NT2/D1 (cell line): ENCODE data around the gene CHAF1A.

Experiments
- SUZ12 ChIP-seq: IDR thresholded peaks from 2 replicates; pipeline ENCODE4 v1.6.1; 2011; ENCODE audit not compliant: insufficient read length, insufficient read depth; ENCODE audit errors: extremely low read depth
- YY1 ChIP-seq: IDR thresholded peaks from 2 replicates; pipeline ENCODE4 v1.6.1; 2011; ENCODE audit not compliant: insufficient read length, insufficient read depth
- ZNF274 ChIP-seq: IDR thresholded peaks from 2 replicates; pipeline ENCODE4 v1.6.1; 2011; ENCODE audit warnings: mild to moderate bottlenecking, low read depth, low read length

DNA sequence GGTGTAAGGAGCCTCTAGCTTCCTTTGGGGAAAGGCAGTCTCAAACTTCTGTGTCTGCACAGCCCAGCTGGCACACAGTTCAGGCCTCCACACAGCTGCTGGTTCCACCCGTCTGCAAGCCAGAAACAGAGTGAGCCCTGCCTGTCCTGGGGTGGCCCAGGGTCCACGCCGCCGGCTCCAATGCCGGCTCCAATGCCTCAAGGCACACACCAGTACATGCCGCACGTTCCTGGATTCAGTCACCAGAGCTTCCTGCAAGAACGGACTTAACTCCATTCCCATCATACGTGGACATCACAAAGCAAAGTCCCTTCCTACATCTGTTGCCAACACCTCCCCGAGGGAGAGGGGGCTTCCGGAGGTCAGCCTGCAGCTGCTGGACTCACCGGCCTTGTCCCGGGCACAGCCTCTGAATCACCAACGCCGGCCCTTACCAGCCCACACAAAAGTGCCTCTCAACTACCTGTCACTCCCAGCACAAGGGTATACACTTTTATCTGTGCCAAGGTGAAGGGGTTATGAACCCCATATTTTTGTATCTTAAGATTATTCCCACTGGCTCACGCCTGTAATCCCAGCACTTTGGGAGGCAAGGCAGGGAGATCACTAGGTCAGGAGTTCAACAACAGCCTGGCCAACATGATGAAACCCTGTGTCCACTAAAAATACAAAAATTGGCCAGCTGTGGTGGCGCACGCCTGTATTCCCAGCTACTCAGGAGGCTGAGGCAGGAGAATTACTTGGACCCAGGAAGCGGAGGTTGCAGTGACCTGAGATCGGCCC lies 10.5 kb upstream of the CHAF1A start:
- TF ChIP-seq ZNF274, result no peak
- TF ChIP-seq YY1, result no peak
- TF ChIP-seq SUZ12, result no peak
